Measurements from ENCODE around the gene ATXN7L1.
"Not testable (repeated sequence)": the region's sequence is repeated elsewhere in the genome, so short reads cannot be mapped to it uniquely, and the experiment has no call there.

ATXN7L1 gene

GRCh38 chr7:105724688-105725087 is 151.7 kb downstream of the ATXN7L1 start:
- FAIRE-seq: no peak

GRCh38 chr7:105723572-105723971 is 152.8 kb downstream of the ATXN7L1 start:
- no peak for FAIRE-seq

- no peak for FAIRE-seq
These were observed 154.8 kb downstream of the ATXN7L1 start for GRCh38 chr7:105721571-105722104.

- no peak for FAIRE-seq
These were observed 156.5 kb downstream of the ATXN7L1 start for GRCh38 chr7:105719919-105720318.

- FAIRE-seq: no peak
These were observed 157.0 kb downstream of the ATXN7L1 start for GRCh38 chr7:105719395-105719794.

- FAIRE-seq: no peak
These were observed 157.9 kb downstream of the ATXN7L1 start for GRCh38 chr7:105718511-105718925.

- FAIRE-seq: no peak
These were observed 160.9 kb downstream of the ATXN7L1 start for GRCh38 chr7:105715528-105715927.

GRCh38 chr7:105713488-105714465 is 162.6 kb downstream of the ATXN7L1 start:
- no peak for FAIRE-seq

GRCh38 chr7:105712877-105713276 is 163.5 kb downstream of the ATXN7L1 start:
- no peak for FAIRE-seq

- no peak for FAIRE-seq
These were observed 164.5 kb downstream of the ATXN7L1 start for GRCh38 chr7:105711726-105712402.

GRCh38 chr7:105710720-105711119 is 165.7 kb downstream of the ATXN7L1 start:
- FAIRE-seq: not testable (repeated sequence)

GRCh38 chr7:105708763-105709080 is 167.7 kb downstream of the ATXN7L1 start:
- FAIRE-seq: no peak

- FAIRE-seq: no peak
These were observed 168.2 kb downstream of the ATXN7L1 start for GRCh38 chr7:105707967-105708762.

- no peak for FAIRE-seq
These were observed 169.0 kb downstream of the ATXN7L1 start for GRCh38 chr7:105707381-105707780.

- no peak for FAIRE-seq
These were observed 171.0 kb downstream of the ATXN7L1 start for GRCh38 chr7:105705427-105705826.

GRCh38 chr7:105703207-105703930 is 173.0 kb downstream of the ATXN7L1 start:
- no peak for FAIRE-seq

- FAIRE-seq: no peak
These were observed 176.7 kb downstream of the ATXN7L1 start for GRCh38 chr7:105699568-105700236.

GRCh38 chr7:105698531-105698930 is 177.9 kb downstream of the ATXN7L1 start:
- no peak for FAIRE-seq

GRCh38 chr7:105697753-105698152 is 178.6 kb downstream of the ATXN7L1 start:
- no peak for FAIRE-seq

- not testable (repeated sequence) for FAIRE-seq
These were observed 179.2 kb downstream of the ATXN7L1 start for GRCh38 chr7:105697169-105697568.

GRCh38 chr7:105693576-105693975 is 182.8 kb downstream of the ATXN7L1 start:
- FAIRE-seq: no peak

All from A204.1 (cell line).